ENCODE results near the gene FKBP5.

- TF ChIP-seq CTCF (IDR thresholded peaks at IDR 0.05; ENCODE audit: poor library complexity) (no peak), EZH2phosphoT487 (IDR thresholded peaks at IDR 0.05; ENCODE audit: low read depth, severe bottlenecking, unreplicated experiment) (no peak), EZH2 (IDR thresholded peaks at IDR 0.05; ENCODE audit: borderline replicate concordance) (no peak)
These were observed 30.7 kb upstream of the FKBP5 start for GRCh38 chr6:35719404-35719829.
